Stimulated activated CD4-positive, alpha-beta T cell treated with anti-CD3 and anti-CD28 coated beads, Interleukin-12 subunit alpha, Interleukin-12 subunit beta, amount 100 ng/mL, for 4 hours (primary cell): ENCODE data around the gene HIRIP3.
A peak's percentile ranks its signal among the peaks of the same experiment; 100 is the strongest.
"Not testable (repeated sequence)": the region's sequence is repeated elsewhere in the genome, so short reads cannot be mapped to it uniquely, and the experiment has no call there.

ENCODE experiments used
- DNase-seq: peaks from one replicate; pipeline ENCODE4 v3.0.0-alpha.2; 2020

HIRIP3 gene, protein sequence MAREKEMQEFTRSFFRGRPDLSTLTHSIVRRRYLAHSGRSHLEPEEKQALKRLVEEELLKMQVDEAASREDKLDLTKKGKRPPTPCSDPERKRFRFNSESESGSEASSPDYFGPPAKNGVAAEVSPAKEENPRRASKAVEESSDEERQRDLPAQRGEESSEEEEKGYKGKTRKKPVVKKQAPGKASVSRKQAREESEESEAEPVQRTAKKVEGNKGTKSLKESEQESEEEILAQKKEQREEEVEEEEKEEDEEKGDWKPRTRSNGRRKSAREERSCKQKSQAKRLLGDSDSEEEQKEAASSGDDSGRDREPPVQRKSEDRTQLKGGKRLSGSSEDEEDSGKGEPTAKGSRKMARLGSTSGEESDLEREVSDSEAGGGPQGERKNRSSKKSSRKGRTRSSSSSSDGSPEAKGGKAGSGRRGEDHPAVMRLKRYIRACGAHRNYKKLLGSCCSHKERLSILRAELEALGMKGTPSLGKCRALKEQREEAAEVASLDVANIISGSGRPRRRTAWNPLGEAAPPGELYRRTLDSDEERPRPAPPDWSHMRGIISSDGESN

DNA sequence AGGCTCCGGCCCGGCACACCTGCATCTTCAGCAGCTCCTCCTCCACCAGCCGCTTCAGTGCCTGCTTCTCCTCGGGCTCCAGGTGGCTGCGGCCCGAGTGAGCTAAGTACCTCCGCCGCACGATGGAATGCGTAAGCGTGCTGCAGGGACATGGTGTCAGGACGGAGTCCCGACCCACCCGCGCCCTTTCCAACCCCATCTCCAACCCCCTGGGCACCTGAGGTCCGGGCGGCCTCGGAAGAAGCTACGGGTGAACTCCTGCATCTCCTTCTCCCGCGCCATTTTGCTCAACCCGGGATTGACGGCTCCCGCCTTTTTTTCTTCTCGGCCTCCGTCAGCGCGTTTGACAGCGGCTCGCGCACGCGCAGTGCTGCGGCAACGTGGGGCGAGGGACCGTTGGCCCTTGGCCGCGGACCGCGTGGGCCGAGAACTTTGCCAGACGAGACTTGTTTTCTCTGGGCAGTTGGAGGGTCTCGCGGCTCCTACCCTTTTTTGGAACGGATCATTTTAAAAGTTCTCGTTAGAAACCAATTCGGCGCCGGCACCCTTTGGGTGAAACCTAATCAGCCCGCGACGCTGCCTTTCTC, at the start of gene HIRIP3:
Gene HIRIP3 (minus strand): TSS at position 294 of the 587 bp plus-strand sequence. CDS start 12 bp downstream, at position 282.
- peak; percentile 84 for DNase-seq

DNA sequence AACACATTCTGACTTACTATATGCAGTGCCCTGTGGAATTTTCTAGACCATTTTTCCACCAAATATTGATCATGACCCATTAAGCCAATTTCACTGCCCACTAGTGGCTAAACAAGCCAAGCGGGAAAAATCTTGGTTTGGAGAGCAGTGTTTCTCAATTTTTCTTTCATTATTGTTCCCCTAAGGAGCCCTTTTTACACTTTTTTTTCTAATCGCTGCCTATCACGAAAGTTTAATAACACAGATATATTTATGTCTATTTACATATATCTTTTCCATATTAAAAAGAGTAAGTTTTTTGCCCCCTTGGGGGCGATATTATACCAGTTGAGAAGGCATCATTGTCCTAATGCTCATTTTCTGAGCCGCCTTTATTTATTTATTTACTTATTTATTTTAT, 46.4 kb upstream of the HIRIP3 start:
- DNase-seq: no peak

DNA sequence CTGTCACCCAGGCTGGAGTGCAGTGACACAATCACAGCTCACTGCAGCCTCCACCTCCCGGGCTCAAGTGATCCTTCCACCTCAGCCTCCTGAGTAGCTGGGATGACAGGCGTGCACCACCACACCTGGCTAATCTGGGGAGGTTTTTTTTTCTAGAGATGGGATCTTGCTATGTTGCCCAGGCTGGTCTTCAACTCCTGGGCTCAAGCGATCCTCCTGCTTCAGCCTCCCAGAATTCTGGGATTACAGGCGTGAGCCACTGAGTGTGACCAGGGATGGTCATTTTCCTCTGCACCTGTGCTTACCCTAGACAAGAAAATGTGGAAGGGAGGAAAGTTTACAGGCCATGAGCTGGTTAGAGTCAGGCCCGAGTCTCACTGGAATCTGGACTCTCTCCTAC, 45.3 kb upstream of the HIRIP3 start:
- DNase-seq: not testable (repeated sequence)

DNA sequence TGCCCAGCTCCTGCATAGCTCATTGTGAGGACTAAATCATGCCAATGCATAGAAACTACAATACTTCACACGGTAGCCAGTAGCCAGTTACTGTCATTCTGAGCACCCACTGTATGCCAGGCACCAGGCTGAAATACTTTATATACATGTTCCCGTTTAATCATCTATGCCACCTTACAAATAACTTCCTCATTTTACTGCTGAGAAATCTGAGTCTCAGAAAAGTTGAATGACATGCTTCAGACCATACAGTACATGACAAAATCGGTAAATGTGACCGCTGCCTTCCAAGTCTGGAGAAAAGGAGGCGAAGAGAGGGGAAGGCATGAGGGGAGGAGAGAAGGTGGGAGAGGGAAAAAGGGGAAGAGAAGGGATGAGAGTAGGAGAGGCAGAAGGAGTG, 44.8 kb upstream of the HIRIP3 start:
- DNase-seq: no peak

DNA sequence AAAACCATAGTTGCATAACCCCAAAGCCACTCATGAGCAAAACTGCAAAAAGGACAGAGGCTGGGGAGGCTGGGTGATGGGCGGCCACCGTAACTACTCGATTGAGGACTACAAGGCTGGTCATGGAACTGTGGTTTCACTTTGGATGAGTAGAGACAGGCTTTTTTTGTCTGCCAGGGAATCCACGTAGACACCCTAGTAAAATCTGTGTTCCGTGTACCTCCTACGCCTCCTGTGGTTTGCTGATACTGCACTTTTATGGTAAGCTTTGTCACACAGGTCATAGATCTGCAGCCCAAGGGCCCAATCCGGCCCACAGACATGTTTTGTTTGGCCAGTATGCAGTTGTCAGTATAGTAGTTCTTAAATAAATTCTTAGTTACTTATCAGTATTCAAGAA, 37.9 kb upstream of the HIRIP3 start:
- no peak for DNase-seq

DNA sequence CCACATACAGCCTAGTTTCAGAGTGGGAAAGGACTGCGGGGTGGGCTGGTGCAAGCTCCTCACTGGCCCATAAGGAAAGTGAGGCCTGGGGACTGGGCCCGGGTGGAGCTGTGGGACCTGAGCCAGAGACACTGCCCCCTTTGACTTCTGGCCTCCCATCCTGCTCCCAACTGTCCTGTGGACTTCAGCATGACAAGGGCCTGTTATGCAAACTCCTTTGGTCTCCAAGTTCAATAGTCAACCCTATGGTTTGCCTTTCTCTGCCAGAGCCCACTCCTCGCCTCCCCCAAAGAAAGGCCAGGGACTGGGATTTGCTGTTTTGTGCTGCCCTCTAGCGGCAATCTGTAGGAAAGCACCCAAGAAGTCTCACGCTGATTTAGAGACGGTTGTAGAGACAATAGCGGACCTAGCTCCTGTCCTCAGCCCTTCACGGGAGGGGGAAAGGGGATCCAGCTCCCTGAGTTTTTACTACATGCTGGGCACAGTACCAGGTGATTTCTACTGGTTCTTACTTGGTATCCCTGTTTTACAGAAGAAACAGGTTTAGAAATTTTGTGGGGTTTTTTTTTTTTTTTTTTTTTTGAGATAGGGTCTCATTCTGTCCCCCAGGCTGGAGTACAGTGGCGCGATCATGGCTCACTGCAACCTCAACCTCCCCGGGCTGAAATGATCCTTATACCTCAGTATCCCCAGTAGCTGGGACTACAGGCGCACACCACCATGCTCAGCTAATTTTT, 36.8 kb upstream of the HIRIP3 start:
- peak; percentile 46 for DNase-seq

DNA sequence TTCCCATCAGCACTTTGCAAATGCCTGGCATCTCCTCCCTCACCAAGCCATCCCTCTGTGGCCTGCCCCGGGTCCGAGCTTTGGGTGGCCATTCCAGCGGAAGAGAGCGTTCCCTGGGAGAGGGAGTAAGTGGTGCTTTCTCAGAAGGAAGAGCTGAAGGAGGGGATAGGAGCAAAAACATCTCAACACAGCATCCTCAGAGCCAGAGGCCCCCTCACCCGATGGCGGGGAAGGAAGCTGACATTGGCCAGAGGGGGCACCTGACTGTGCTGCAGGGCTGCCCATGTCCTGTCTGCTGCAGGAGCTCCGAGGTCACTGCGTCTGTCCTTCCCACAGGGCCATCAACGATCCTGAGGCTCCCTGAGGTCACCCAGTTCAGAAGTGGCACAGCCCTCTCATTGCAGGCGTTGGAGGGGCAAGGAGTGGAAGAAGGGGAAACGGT, 36.1 kb upstream of the HIRIP3 start:
- DNase-seq: no peak

DNA sequence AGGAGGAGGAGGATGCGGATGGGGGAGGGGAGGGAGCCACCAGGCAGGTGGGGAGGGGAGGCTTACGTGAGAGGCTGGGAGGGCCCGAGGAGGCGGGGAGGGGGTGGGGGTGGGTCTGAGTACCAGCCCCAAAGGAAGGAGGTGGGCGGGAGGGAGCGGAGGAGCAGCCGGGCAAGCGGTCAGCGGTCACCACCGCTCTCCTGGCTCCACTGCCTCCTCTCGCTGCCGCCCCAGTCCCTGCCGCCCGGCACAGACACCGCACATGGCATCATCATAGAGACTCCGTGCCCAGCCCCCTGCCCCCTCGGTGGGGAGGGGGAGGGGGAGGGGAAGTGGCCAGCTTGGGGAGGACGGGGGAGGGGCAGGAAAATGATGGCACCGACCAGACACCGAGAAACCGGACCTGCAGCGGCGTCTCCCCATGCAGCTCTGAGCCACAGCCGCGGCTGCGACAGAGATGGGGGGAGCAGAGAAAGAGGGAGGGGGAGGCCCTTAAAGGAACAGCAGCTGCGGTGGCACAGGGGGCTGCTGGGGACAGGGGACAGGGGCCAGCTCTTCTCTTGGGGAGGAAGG, 35.5 kb upstream of the HIRIP3 start, which contains the start of gene TLCD3B:
Gene TLCD3B (minus strand): TSS at position 431 of the 573 bp plus-strand sequence. CDS start 744 bp downstream, outside the sequence.
- DNase-seq: no peak

DNA sequence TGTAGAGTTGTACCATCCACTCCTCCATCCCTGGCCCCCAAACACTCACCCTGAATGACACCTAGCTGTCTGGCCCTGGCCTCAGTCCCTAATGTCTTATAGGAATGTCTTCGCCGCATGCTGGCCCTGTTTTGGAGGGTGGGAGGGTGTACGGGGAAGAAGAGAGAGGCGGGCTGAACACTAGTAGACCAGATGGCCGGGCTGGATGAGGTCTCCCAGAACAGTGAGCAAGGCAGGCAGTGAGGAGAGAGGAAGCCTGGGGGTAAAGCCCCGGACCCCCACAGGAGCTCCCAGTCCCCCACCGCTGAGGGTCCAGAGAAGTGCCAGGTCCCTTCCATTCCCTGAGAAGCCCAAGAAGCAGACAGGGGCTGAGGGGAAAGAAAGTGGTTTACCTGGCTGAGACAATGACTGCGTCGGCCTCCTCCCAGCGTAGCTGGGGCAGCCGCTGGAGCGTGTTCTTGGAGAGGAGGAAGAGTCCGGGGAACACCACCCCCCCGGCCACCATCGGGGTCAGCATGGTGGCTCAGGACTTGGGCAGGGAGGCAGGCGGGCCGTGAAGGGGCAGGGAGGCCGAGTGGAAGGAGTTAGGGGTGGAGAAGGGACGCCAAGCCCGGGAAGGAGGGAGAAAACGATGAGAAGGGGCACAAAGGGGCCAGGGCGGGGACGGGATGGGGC, 34.7 kb upstream of the HIRIP3 start:
- no peak for DNase-seq

DNA sequence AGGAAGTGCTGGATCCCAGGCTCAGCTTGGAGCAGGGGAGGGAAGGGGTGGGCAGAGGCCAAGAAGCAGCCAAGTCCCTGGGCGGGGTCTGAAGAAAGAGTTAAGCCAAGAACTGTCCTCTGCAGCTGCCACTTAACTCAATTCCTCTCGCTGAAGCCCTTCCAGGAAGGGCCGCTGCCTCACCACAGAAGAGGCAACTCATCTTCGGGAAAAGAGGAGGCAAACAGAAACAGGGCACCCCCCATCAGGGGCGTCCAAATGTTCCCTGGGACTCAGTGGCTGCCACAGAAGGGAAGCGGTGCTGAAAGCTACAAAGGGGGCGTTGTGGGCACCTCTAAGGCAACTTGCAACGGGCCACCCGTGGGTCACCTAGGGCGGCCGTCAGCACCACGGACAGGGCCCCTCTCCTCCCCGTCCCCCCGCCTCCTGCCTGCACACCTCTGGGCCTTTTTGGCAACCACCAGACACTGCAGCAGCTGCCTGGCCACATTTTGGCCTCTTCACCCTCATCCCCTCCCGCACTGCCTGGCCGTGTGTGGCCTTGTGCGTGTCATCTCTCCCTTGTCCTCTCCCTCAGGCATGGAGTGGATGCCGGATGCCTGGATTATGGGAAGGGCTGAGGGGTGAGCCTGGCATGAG, 33.1 kb upstream of the HIRIP3 start:
- no peak for DNase-seq

DNA sequence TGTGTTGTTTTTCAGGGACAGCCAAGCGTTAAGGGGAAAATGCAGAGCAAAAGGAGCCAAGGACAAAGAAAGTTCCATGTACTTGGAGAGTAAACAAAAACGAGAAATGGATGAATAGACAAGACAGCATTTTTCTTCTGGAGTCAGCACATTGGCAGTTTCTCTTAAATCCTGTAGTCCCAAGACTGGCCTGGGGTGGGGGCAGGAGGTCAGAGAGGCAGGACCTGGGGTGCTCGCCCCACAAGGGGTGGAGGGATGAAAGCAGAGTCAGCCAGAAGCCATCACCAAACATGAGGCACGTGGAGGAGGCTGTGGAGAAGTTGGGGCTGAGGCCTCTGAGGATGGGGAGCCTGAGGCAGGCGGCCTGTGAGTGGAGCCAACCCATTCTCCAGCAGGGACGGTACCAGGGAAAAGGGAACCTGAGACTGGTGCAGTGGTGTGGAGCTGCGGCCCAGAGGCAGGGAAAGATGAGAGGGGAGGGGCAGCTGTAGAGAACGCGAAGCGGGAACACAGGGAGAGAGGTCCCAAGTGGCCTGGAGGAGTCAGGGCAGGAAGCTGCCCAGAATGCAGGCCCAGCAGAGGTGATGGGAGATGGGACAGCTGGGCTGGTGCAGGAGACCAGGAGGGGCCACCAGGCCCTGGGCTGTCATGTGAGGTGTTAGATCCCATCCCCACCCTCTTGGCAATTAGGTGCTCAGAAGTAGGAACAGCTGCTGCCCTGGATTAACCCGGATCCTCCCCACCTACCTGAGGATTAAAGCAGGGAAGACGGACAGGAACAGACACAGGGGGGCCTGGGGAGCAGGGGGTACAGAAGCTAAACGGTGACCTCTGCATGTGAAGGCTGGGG, 32.4 kb upstream of the HIRIP3 start:
- no peak for DNase-seq

DNA sequence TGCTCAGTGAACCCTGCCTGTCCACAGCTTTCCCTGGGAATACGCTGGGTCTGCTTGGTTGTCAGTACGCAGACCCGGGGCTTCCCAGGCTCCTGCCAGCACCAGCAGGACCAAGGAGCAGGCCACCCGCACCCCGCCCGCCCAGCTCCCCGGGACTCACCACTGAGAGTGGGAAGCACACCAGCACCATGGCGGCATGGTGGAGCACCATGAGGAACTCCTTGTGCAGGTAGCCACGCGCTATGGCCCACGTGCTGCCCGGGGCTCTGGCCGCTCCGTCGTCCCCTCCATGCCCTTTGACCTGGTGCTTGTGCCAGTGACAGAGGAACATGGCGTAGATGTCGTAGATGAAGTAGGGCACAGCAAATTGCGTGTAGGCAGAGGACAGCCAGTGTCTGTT, 31.0 kb upstream of the HIRIP3 start:
- no peak for DNase-seq

DNA sequence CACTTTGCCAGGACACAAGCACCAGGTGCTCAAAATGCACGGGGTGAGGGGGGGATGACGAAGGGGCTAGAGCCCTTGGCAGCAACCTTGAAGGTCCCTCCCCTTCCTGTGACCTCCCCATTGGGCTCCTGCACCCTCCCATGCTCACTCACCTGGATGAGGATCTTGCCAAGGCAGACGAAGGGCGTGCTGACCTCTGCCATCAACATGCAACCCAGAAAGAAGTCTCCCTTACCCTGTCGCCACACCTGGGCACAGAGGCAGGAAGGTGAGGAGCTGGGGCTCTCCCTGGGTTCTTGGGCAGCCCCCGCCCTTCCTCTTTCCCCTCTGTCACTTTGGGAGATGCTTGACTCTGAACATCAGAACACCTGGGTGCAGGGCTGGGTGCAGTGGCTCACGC, 30.2 kb upstream of the HIRIP3 start:
- DNase-seq: no peak

DNA sequence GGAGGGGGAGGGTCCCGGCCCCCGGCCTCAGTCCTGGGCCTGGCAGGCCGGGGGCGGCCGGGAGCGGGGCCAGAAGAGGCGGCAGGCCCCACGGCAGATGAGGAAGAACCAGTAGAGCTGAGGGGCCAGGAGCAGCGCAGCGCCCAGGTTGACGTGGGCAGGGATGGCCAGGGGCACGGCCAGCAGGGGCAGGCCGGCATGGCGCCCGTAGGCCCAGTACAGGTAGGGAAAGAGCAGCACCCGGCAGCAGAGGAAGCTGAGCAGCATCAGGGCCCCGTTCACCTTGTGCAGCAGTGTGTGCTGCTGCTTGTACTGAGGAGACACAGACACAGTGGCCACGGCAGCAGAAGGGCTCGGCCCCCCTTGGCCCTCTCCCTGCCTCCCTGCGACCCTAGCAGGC, 29.7 kb upstream of the HIRIP3 start:
- DNase-seq: no peak

DNA sequence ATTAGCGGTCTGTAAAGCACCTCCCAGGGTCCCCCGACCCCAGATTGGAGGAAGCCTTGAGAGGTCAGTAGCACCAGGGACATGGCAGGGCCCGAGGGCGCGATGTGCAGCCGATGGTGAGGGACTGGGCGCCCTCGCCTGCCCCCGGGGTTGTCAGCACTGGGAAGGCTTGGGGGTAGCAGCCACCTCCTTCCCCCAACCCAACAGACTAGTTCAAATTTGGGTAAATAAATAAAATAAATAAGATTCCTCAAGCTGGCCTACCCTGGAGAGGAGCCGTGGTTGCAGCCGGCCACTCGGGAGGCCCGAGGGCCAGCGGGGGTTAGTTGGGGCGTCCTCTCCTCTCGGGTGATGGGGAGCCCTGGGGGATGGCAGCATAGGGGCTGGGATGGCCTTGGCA, 29.0 kb upstream of the HIRIP3 start:
- no peak for DNase-seq

DNA sequence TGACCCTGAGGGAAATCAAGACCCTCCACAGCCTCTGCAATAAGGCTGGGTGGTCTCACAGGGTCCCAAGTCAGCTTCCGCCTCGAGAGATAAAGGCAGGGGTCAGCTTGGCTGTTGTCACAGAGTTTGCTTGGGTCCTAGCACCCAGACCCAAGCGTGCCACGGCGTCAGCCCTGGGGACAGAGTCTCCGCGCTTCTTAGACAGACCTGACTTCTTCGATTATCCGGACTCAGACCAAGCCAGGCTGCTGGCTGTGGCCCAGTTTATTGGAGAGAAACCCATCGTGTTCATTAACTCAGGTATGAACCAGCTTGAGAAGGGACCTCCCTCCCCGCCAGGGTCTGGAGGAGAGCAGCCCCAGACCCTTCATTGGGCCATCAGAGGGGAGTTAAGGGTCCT, 28.2 kb upstream of the HIRIP3 start:
- DNase-seq: no peak

DNA sequence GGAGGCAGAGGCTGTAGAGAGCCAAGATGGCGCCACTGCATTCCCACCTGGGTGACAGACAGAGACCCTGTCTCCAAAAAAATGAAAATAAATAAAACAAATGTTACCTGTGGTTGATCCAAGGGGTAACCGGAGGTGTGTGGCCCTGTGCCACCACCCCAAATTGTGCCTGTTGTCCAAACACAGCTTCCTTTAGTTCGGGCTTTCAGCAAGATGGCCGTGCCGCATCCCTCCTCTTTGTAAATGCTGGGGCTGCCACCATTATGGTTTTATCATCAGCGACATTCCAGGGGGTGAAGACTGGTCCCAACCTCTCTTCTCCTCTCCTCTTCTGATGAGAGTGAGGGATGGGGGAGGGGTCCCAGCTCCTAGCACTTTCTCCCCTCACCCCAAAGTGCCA, 27.5 kb upstream of the HIRIP3 start, which contains the start of gene C16orf92:
Gene C16orf92 (plus strand): TSS at position 312 of the 400 bp plus-strand sequence. CDS start 143 bp downstream, outside the sequence.
- no peak for DNase-seq

DNA sequence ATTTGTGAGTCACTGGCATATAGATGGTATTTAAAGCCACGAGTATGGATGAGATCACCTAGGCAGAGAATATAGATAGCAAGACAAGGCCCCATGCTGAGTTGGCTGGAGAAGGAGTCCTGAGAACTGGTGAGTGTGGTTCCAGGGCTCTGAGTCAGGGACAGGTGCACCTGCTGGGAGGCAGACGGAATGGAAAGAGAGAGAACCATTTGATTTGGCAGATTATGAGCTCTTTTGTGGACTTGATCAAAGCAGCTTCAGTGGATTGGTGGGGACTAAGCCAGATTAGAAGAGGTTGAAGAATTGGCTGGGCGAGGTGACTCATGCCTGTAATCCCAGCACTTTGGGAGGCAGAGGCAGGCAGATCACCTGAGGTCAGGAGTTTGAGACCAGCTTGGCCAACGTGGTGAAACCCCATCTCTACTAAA, 23.3 kb upstream of the HIRIP3 start:
- no peak for DNase-seq

DNA sequence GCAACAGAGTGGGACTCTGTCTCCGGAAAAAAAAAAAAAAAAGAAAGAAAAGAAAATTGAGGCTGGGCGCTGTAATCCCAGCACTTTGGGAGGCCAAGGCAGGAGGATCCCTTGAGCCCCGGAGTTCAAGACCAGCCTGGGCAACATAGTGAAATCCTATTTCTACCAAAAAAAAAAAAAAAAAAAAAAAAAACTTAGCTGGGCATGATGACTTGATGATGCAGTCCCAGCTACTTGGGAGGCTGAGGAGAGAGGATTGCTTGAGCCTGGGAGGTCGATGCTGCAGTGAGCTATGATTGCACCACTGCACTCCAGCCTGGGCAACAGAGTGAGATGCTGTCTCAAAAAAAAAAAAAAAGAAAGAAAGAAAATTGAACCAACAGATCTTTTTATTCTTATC, 22.5 kb upstream of the HIRIP3 start:
- not testable (repeated sequence) for DNase-seq

DNA sequence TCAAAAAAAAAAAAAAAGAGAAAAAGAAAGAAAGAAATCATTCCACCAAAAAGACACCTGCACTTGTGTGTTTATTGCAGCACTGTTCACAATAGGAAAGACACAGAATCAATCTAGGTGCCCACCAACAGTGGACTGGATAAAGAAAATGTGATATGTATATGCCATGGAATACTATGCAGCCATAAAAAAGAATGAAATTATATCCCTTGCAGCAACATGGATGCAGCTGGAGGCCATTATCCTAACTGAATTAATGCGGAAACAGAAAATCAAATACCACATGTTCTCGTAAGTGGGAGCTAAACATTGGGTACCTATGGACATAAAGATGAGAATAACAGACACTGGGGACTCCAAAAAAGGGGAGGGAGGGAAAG, 21.9 kb upstream of the HIRIP3 start:
- no peak for DNase-seq
